ENCODE results near the gene FUT9.

Gene FUT9

DNA sequence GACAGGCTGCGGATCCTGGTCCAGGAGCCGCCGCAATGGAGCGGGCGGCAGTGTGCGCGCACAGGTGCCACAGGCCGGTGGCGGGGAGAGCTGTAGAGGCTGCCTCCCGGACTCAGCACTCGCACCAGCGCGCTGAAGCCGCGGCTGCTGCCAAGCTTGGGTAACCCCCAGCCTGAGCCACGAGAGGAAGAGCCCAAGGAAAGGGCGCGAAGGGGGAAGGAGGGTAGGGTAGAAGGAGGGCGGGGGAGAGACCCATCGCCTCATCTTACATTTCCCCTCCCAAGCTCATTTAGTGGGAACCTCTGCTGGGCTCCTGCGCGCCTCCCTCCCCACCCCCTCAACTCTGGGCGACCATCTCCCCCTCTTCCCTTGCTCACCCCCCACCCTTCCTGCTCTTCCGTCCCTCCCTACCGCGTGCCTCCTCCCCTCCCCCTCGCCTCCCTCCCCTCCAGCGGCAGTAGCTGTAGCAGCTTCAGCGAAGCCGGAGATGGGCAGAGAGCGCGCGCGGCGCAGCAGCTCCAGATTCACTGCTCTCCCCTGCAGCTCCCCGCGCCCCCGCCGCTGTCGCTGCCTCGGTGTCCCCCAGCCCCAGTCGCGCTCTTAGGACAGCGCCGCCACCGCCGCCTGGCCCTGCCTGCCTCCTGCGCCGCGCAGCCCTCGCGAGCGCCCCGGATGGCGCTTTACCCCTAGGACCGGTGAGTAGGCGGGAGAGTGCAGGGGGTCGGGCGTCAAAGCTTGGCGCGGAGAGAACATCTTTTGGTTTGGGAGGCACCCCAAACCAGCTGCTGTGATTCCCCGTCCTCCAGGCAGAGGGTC, at the start of gene FUT9:
TSS of gene FUT9 (plus strand) at position 457 of the 816 bp plus-strand sequence. CDS start 187,182 bp downstream, outside the sequence.
- no peak for DNase-seq (ENCODE audit: low read depth, low spot score)

DNA sequence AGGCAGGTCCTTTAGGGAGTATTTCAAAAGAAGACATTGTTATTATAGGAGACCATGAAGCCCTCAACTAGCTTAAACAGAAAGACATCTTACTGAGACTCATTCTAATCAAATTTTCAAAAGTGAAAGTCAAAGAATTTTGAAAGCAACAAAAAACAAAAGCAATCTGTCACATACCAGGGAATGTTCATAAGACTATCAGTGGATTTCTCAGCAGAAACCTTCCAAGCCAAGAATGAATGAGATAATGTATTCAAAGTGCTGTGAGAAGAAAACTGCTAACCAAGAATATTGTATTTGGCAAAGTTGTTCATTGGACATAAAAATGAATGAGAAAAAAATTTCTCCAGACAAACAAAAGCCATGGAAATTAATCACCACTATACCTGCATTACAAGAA, 48.2 kb upstream of the FUT9 start:
- no peak for DNase-seq (ENCODE audit: low read depth, low spot score)

DNA sequence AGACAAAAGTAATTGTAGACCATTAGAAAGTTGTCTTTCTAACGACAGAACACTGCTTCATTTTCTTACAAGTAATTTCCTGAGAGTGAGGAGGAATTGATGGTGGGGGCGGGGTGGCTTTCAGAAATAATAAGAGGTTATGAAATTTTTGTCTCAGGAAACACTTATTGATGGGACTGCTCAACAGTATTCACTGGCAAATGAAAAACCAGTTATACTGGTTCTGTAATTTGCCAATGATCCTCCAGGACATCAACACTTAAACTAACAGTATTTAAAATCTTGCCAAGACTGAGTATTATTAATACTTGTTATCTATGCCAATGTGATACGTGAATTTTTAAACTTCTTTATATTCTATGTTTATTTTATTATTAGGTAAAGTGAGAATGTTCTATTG, 41.8 kb upstream of the FUT9 start:
- no peak for DNase-seq (ENCODE audit: low read depth, low spot score)

DNA sequence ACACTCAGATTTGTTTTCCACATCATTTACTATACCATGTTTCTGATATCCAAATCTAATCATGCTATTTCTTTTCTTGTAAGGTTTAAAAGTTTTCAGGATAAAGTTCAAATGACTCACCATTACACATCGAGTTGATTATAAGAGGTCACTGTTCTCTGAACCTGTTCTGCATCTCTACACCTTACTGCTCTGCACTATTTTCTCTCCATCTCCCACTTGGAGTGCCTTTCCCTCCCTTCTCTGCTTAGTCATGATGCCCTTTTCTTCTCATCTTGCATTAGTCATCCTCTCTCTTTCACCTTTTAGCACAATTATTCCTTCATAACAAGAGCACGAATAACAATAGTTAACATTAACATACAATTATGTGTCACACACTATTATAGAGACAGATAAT, 37.5 kb upstream of the FUT9 start:
- DNase-seq (ENCODE audit: low read depth, low spot score), result no peak

DNA sequence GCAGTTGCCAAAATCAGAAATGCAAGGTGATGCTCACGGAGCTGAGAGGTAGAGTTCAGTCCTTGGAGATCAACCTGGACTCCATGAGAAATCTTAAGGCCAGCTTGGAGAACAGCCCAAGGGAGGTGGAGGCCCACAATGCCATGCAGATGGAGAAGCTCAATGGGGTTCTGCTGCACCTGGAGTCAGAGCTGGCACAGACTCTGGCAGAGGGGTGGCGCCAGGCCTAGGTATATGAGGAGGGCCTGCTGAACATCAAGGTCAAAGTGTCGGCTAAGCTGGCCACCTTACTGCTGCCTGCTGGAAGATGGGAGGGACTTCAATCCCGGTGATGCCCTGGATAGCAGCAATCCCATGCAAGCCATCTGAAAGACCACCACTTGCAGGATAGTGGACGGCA, 23.9 kb upstream of the FUT9 start:
- DNase-seq (ENCODE audit: low read depth, low spot score), result no peak

DNA sequence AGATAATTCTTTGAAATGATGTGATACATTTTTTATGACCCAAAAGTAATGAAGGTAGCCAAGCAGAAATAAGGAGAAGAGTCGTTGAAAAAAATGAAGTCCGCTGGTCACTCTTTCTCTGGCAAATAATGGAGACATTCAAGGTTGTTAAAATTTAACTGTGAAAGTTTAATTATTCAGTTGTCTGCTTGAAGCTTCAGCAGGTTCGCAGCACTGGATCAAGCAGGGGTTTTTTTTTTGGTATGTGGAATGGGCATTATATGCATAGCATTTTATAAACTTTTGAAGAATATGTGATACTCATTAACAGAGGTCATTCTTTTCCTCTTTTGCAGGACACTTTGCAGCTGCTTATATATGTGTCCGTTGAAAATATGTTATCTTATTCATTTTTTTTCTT, 21.6 kb upstream of the FUT9 start:
- DNase-seq (ENCODE audit: low read depth, low spot score), result no peak

DNA sequence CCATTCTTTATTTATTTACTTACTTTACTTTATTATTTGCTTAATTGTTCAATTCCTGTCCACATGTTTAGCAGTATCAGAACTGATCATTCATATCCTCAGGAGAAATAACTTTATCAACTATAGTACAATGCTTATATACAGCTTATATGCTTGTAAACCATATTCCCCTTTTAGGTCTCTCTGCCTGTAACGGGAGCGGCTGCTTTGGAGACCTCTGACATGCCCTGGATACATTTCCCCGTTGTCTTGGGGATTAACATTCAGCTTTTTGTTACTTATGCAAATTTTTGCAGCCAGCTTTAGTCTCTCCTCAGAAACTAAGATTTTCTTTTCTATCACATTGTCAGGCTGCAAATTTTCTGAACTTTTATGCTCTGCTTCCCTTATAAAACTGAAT, 17.6 kb upstream of the FUT9 start:
- no peak for DNase-seq (ENCODE audit: low read depth, low spot score)

DNA sequence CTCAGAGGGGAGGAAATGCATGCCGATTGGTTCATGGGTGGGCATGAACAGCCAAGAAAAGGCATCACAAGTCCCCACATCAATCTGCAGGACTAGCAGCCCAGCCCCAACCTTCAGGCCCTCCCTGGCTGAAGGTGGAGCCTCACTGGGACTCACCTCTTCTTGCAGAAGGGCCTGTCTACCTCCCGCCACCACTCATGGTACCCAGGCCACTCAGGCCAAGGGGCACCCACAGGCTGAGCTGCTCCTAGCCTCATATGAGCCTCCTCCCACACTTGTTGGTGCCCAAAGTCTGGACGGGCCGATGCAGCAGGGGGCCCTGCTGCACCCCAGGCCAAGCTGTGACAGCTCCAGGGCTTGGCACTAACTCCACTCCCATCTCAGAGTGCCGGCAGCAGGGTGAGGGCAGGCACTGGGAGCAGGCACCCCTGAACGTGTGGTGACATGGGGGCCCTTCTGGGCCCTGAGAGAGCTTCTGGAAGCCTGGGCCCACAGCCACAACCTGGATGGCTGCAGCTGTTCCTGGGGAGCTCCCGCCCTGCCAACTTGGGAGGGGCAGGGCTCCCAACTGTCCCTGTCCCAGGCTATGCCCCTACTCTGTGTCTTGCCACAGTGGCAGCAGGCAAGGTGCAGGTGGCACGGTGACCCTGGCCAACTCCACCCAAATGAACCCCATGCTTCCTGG, 13.7 kb upstream of the FUT9 start:
- DNase-seq (ENCODE audit: low read depth, low spot score), result no peak

DNA sequence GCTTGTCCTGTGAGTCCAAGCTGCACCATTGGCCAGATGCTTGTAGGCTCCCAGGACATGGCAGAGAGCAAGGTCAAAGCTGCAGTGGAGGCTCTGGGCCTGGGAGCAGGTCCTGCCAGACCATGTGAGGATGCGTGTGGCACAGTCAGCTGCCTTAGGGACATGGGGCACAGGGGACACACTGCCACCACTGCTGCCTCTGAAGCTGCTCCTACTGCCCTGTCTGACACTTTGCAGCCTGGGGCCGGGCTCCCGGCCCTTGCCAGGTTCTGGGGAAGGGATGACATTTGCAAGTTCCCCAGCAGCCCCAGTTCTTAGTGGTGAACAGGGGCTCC, 13.2 kb upstream of the FUT9 start:
- DNase-seq (ENCODE audit: low read depth, low spot score), result no peak

DNA sequence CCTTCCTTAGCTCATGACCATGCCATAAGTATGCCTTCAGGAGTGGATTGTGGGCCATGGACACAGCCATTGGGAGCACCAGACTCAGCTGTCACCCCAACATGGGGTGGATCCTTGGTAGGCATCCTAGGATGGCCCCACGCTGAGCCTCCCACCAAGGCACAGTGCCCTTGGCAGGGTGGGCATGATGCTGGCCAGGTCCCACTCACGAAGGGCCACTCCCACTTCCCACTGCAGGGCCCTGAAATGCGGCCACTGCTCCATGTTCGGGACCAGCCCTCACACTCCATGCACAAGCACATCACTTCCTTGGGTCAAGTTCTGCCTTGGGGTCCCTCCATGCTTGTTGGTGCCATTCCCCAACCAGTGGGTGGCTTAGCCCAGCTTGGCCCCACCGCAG, 12.9 kb upstream of the FUT9 start:
- DNase-seq (ENCODE audit: low read depth, low spot score), result no peak

DNA sequence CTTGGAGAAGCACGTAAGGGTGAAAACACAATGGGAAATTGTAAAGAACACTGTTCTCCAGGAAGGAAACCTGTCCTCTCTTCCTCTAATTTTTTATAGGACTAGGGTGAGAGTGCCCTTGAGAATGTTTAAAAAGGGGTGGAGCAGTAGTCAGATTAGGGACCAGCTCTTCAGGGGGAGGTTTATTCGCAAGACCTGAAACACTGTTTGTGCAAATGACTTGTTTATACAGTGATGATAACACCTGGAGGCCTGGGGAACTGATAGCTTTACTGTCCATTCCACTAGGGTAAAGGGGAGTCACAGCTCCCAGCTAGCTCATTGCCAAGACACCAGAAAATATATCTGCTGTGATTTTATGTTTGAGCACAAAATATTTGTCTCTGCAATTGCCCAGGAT, 8.1 kb upstream of the FUT9 start:
- DNase-seq (ENCODE audit: low read depth, low spot score), result no peak

DNA sequence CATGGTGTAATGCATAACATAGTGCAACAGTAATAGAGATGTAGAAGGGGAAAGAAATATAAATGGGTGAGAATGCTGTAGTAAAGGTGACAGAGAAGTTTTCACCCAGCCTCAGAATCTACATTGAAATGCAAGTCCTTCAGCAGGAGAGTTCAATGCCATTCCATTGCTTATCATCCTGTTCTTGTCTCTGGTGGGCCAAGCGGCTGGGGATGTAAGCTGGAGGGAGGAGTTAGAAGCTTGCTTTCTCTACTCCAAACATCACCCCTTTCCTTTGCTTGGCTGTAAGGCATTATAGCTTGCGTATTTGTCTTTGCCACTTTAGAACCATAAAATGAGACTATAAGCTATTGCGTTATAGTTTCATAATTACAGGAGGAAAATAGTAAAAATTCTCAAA, 2.2 kb upstream of the FUT9 start:
- DNase-seq (ENCODE audit: low read depth, low spot score), result no peak

DNA sequence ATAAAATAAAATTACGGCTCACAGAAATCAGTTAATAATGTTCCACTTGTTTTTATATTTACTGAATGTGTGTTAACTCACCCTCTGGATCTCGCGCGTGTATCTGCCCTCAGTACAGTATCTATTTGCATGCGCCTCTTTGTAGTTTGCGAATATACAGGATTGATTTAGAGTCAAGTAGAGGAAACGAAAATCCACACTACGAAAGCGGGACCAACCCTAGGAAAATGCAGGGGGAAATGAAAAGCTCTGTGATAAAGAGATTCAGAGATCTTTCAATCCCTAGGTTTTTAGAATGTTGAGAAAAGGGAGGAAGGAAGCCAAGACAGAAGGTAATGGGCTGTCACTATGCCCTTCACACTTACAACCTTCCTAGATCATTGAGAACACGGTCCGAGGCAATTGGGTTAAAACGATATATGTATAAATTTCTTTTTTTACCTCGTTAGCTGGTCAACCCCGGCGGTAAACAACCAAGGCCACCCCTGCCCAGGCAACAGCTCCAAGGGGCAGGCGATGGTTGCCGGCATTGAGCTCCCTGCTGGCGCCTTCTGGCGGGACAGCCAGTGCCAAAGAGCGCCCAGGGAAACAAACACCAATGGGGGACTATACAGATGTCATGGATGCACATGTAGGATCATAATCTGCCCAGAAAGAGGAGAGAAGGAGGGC, 792 bp upstream of the FUT9 start:
- no peak for DNase-seq (ENCODE audit: low read depth, low spot score)

DNA sequence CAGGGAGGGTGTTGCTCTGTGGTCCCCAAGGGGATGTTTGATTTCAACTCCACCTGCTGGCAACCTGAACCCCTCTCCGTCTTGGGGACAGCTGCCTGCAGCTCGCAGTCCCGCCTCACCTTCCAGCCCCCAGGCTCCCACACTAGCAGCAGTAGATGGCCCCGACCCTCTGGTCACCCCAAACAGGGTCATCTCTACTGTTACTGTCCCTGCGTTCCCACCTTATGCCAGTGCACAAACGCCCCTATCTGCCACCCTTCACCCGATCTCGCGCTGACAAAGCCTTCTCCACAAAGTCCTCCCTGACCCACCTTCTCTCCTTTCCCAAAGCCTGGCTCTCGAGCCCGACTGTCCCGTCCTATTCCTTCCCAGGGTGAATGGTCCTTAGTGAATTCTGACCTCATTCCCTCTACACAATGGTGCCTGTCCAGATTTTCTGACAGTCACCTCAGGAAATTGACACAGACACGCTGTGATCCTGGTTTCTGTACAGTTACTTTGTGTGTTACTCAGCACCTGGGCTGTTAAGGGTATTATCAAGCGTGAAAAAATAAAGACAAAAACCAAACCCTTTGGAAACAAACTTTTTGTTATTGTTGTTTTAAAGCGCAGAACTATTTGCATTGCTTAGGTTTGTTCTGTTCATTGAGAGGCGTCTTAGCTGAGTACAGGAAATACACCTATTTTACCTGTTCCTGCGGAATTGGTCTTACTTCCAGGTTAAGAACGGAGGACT, 728 bp downstream of the FUT9 start:
- no peak for DNase-seq (ENCODE audit: low read depth, low spot score)

DNA sequence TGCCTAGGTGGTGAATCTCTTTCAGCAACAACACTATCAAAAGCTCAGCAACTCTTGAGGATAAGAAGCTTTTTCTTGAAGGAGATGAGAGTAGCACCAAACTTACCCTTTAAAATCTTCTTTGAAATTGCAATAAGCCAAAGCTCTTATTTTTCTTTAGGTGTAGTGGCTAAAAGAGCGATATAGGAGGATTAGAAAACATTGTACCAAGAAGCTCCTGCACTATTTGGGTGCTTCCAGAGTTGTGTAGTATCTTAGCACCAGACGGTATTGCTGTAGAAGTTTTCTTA, 1.2 kb downstream of the FUT9 start:
- DNase-seq (ENCODE audit: low read depth, low spot score), result no peak

DNA sequence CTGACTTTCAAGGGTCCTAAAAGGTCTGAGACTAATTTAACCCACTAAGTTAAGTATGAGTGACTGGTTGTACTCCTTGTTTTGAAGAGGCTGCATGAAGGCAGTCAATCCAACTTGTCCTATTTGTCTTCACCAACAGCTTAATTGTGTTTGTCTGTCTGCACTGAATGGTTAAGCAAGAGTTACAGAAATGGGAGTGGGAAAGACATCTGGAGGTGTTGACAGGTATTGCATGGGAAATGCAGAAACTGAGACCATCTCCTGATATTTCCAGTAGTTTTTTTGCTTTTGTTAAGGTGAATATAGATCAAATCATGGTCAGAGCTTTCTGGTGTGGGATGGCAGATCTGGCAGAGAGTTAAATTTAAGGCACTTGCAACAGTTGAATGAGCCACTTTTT, 6.5 kb downstream of the FUT9 start:
- DNase-seq (ENCODE audit: low read depth, low spot score), result no peak

DNA sequence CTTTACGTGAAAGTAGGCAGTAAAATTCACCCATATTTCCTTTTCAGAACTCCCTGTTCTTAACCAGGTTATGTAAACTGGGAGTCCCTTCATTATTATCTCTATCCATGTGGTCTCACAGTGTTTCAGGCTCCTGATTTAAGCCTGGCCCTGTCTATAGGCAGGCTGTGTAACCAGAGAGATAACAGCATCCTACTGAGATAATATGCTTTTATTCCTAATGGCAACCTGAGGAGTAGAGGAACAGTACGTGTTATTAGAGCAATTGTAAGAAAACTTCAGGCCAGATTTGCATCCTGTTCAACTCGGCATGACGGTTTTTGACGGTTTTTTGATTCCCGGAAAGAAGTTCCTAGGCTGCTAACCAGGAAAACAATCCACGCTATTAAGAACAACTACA, 16.9 kb downstream of the FUT9 start:
- DNase-seq (ENCODE audit: low read depth, low spot score), result no peak

DNA sequence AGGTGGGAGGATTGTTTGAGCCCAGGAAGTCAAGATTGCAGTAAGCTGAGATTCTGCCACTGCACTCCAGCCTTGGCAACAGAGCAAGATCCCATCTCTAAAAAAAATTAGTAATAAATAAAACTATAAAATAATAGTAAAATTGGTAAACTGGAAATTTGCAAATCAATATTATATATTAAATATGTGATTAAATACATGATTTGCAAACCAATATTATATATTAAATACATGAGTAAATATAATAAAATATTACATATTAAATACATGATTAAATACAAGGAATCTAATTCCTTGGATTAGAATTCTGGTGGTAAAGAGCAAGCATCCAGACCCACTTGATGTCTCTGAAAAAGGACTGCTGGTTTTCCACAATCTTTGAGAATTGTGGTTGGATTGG, 35.8 kb downstream of the FUT9 start:
- DNase-seq (ENCODE audit: low read depth, low spot score), result no peak

DNA sequence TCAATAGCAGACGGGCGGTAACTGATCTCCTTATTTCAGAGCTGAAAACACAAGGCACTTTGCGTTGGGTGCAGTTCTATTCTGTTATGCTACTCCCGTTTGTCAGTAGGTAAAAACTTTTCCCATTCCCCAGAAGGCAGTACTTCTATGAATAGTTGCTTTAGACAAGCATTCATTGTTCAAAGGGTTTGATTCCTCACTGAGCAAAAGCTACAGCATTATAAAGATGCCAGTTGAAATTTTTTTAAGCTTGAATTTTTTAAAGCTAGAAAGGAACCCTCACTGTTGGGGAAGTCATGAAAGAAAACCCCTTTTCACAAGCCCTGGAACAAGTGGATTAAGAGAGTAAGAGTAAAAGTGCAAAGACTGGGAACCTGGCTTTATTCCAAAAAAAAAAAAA, 42.3 kb downstream of the FUT9 start:
- DNase-seq (ENCODE audit: low read depth, low spot score), result no peak

DNA sequence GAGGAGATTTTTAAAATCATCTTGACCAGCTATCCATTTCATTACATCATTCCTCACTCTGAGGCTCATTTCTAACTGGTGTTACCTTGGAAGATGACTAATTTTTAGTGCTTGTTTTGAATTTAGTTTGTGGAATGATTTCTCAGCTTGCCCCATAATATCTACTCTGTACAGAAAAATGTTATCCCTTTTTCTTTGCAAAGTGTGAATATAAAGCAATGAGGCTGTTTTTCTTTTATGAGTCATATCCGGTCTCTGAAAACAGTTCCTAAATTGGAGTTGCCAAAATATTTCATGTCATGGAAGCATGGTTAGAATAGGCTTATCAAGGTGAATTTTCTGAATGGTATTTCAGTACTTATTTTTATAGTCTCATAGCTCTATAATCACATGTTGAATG, 43.8 kb downstream of the FUT9 start:
- DNase-seq (ENCODE audit: low read depth, low spot score), result no peak

DNA sequence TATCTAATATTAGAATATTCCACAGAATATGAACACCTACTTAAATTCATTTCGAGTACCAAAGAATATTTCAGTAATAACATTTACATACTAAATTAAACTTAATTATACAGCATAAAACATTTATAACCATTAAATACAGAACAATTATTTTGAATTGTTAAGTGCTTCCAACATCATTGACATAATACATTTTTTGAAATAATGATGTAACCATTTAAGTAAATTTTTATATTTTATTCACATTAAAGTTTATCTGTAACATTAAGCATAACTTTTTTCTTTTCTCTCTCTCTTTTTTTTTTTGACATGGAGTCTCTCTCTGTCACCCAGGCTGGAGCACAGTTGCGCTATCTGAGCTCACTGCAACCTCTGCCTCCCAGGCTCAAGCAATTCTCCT, 44.5 kb downstream of the FUT9 start:
- no peak for DNase-seq (ENCODE audit: low read depth, low spot score)

DNA sequence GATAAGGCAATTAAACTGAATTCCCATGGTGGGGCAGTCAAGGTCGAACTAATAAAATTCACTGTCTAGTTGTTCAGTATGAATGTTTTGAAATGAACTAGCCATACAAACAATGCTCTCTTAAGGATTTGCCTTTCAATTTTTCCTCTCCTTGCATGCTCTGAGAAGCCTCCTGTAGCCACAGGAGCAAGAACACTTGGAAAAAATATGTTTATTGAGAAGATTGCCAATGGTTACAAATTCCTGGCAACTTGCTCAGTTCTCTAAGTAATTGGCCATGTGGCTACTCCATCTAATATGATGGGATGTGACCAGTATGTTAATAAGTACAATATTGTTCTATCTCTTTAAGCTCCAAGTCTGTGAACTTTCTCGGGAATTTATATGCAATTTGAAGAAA, 49.4 kb downstream of the FUT9 start:
- no peak for DNase-seq (ENCODE audit: low read depth, low spot score)

DNA sequence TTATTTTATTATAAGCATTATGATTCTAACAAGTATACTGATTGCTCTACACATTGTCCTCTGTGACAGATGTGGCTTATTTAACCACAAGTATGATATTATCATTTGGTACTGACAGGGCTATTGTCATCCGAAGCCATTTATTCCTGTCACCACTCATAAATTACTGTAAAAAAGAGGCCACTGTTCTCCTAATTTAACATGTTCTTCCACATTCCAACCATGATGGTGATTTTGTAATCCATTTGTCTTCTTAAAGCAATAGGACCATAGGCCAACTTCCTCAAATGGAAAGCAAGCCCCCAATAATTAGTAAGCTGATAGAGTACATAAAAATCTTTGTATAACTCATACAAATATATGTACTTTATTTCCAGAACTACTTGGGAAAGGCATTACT, 50.6 kb downstream of the FUT9 start:
- no peak for DNase-seq (ENCODE audit: low read depth, low spot score)

All from smooth muscle cell of the brain vasculature (primary cell).